GM23338 (cell line): ENCODE data around the gene HHATL. TPM values are rescaled to one million over a fixed set of nuclear protein-coding genes. Genes with fewer than 3 reads are reported as not detected.

Experiments
- ATAC-seq: fragments of 200-7000 bp; cut with Tn5 transposase; 3 replicates; pipeline ENCODE4 v1.9.1; 2020
- DNase-seq: peaks from one replicate; pipeline ENCODE4 v3.0.0-alpha.2; 2015; ENCODE audit warnings: low spot score
- H2AFZ ChIP-seq: fragments of 200-600 bp; sonication (generic); 2 replicates; pipeline ENCODE4 v1.8.0; 2016; ENCODE audit warnings: antibody characterized with exemption, mild to moderate bottlenecking, moderate library complexity
- H3F3A ChIP-seq: fragments of 200-600 bp; sonication (generic); replicated peaks from 2 replicates; pipeline ENCODE4 v1.8.0; 2017; ENCODE audit warnings: antibody characterized with exemption, mixed run types, low read depth
- H3K27ac ChIP-seq: fragments of 200-600 bp; sonication (generic); 2 replicates; pipeline ENCODE4 v1.6.1; 2016; ENCODE audit warnings: low read depth
- H3K27me3 ChIP-seq: fragments of 200-600 bp; sonication (generic); 2 replicates; pipeline ENCODE4 v1.8.0; 2016; ENCODE audit warnings: mild to moderate bottlenecking, mixed run types, moderate library complexity; ENCODE audit not compliant: insufficient read depth
- H3K36me3 ChIP-seq: fragments of 200-600 bp; sonication (generic); 2 replicates; pipeline ENCODE4 v1.8.0; 2016; ENCODE audit warnings: mild to moderate bottlenecking; ENCODE audit not compliant: insufficient read depth
- H3K4me1 ChIP-seq: fragments of 200-600 bp; sonication (generic); 2 replicates; pipeline ENCODE4 v1.8.0; 2016; ENCODE audit warnings: mild to moderate bottlenecking, moderate library complexity; ENCODE audit not compliant: insufficient read depth
- H3K4me2 ChIP-seq: fragments of 200-600 bp; sonication (generic); 2 replicates; pipeline ENCODE4 v1.7.1; 2017; ENCODE audit warnings: mixed run types
- H3K4me3 ChIP-seq: fragments of 200-600 bp; sonication (generic); 2 replicates; pipeline ENCODE4 v1.6.1; 2016; ENCODE audit warnings: mixed run types
- H3K79me2 ChIP-seq: fragments of 200-600 bp; sonication (generic); replicated peaks from 2 replicates; pipeline ENCODE4 v1.8.0; 2017; ENCODE audit warnings: mild to moderate bottlenecking; ENCODE audit not compliant: insufficient read depth
- H3K9me2 ChIP-seq: fragments of 200-600 bp; sonication (generic); 2 replicates; pipeline ENCODE4 v1.8.0; 2017; ENCODE audit not compliant: insufficient read depth
- H4K20me1 ChIP-seq: fragments of 200-600 bp; sonication (generic); replicated peaks from 2 replicates; pipeline ENCODE4 v1.8.0; 2017; ENCODE audit warnings: mild to moderate bottlenecking; ENCODE audit not compliant: insufficient read depth
- H3K27ac Mint-ChIP-seq: 2 replicates; pipeline ENCODE4 v1.8.0; 2020; ENCODE audit warnings: inconsistent platforms, mild to moderate bottlenecking, moderate library complexity, mixed read lengths
- H3K27me3 Mint-ChIP-seq: 3 replicates; pipeline ENCODE4 v1.8.0; 2022; ENCODE audit warnings: low read depth, mild to moderate bottlenecking, moderate library complexity, mixed read lengths, inconsistent platforms; ENCODE audit not compliant: insufficient read depth, poor library complexity
- H3K36me3 Mint-ChIP-seq: 3 replicates; pipeline ENCODE4 v1.8.0; 2021; ENCODE audit warnings: low read depth, mild to moderate bottlenecking, inconsistent platforms, moderate library complexity, mixed read lengths
- H3K4me1 Mint-ChIP-seq: 3 replicates; pipeline ENCODE4 v1.8.0; 2020; ENCODE audit warnings: mild to moderate bottlenecking, inconsistent platforms, mixed read lengths
- H3K4me3 Mint-ChIP-seq: 3 replicates; pipeline ENCODE4 v1.8.0; 2021; ENCODE audit warnings: moderate library complexity, mild to moderate bottlenecking, inconsistent platforms, mixed read lengths
- H3K9me3 Mint-ChIP-seq: 3 replicates; pipeline ENCODE4 v1.8.0; 2020; ENCODE audit warnings: moderate library complexity, mild to moderate bottlenecking, inconsistent platforms, mixed read lengths
- CREB1 ChIP-seq: fragments of 250-450 bp; sonication (Bioruptor Pico); IDR thresholded peaks from 2 replicates; pipeline ENCODE4 v1.5.0; 2020; ENCODE audit warnings: low read depth, mild to moderate bottlenecking, moderate library complexity
- ETS1 ChIP-seq: IDR thresholded peaks from 2 replicates; pipeline ENCODE4 v1.6.1; 2016; ENCODE audit warnings: antibody characterized with exemption
- STAT1 ChIP-seq: IDR thresholded peaks from one replicate; pipeline ENCODE4 v1.6.1; 2016; ENCODE audit warnings: antibody characterized with exemption; ENCODE audit not compliant: unreplicated experiment
- ZNF331 ChIP-seq: fragments of 250-450 bp; sonication (Bioruptor Pico); IDR thresholded peaks from 2 replicates; pipeline ENCODE4 v1.5.0; 2020; ENCODE audit warnings: low read depth, mild to moderate bottlenecking, moderate library complexity
- ZNF462 ChIP-seq: fragments of 250-450 bp; sonication (Bioruptor Pico); IDR thresholded peaks from 2 replicates; pipeline ENCODE4 v1.5.0; 2020; ENCODE audit warnings: mild to moderate bottlenecking, moderate library complexity
- polyA plus RNA-seq: library from polyadenylated mRNA; unstranded; fragments of >200 nt; fragmentation: Nextera tagmentation; extraction: Ambion mirVana; gene quantifications from 2 replicates; pipeline ENCODE4 v1.2.1, GENCODE V29; 2016
- total RNA-seq: library from RNA; depleted of rRNA; stranded (reverse); fragments of >200 nt; shearing (Covaris generic); gene quantifications from 2 replicates; pipeline ENCODE4 v1.2.3, GENCODE V29; 2014

HHATL gene
- total and polyA plus RNA-seq, 2 experiments from 2014 or later: not detected

GRCh38 chr3:42733501-42734262, 31.1 kb upstream of the HHATL start:
- H3K4me1 ChIP-seq: peaks cover 15% of the 10 kb centered on the region
- H3F3A ChIP-seq: no peaks in the 10 kb centered on the region
- H4K20me1 ChIP-seq: no peaks in the 10 kb centered on the region
- no peak overlapping the region; the same call in 1 of the 2 replicates for H3K27ac Mint-ChIP-seq
- H3K9me3 Mint-ChIP-seq: peaks cover 5% of the 10 kb centered on the region; the same call in 1 of the 3 replicates
- H3K27me3 Mint-ChIP-seq: peaks cover 17% of the 10 kb centered on the region
- H3K79me2 ChIP-seq: no peaks in the 10 kb centered on the region
- H3K36me3 Mint-ChIP-seq: no peaks in the 10 kb centered on the region
- peaks cover 32% of the 10 kb centered on the region for H3K4me1 Mint-ChIP-seq
- no peak overlapping the region for H3K27ac ChIP-seq
- DNase-seq (peak; percentile 35), ATAC-seq (peak; percentile 79)
- no peaks in the 10 kb centered on the region for H3K36me3 ChIP-seq
- no peak overlapping the region for H3K4me3 ChIP-seq
- H2AFZ ChIP-seq: peak overlapping the region; percentile 82
- H3K4me3 Mint-ChIP-seq: no peak overlapping the region
- peak overlapping the region; percentile 67 for H3K4me2 ChIP-seq
- no peaks in the 10 kb centered on the region for H3K27me3 ChIP-seq
- H3K9me2 ChIP-seq: peaks cover 3% of the 10 kb centered on the region; the same call in 1 of the 2 replicates
- TF ChIP-seq ZNF331 (CRISPR knock-in tag) (no peak), ZNF462 (CRISPR knock-in tag) (peak; percentile 46), STAT1 (no peak), ETS1 (no peak), CREB1 (no peak)
